ENCODE measurements around the gene HSD3B2. TPM values are rescaled to one million over a fixed set of nuclear protein-coding genes. Genes with fewer than 3 reads are reported as not detected.

The HSD3B2 gene
- total RNA-seq, 2 donors from 2014 or later: not detected

Other genes with a start within 250 kb of the HSD3B2 start
- not detected for gene HAO2, start 46.4 kb upstream of the HSD3B2 start, total RNA-seq
- gene HSD3B1, start 92.1 kb downstream of the HSD3B2 start, total RNA-seq: not detected
- 10 to 100 TPM in 1 of 2 donors, 1 to 10 TPM in 1; 9.6 to 11.5 TPM for gene ZNF697, start 233.1 kb downstream of the HSD3B2 start, total RNA-seq

All from left cardiac atrium (tissue), 2 donors.